Neutrophil (primary cell): ENCODE measurements around the gene DNAJB6.

Experiments
- H3K27ac ChIP-seq: fragments of 200-600 bp; sonication (generic); 2 replicates; pipeline ENCODE4 v1.5.1; 2016; ENCODE audit warnings: mild to moderate bottlenecking, moderate library complexity
- H3K27me3 ChIP-seq: fragments of 200-600 bp; sonication (generic); 2 replicates; pipeline ENCODE4 v1.6.0; 2016; ENCODE audit warnings: mild to moderate bottlenecking
- H3K36me3 ChIP-seq: fragments of 200-600 bp; sonication (generic); 2 replicates; pipeline ENCODE4 v1.5.1; 2017
- H3K4me1 ChIP-seq, 2 experiments: fragments of 200-600 bp in 1 of 2; sonication (generic) in 1 of 2; 1 replicate in 1 of 2; 2 replicates in 1 of 2; pipeline versions ENCODE4 v1.5.1 to v1.6.1; 2013 to 2016; ENCODE audit warnings: low read depth in 1 of 2, low read length in 1 of 2, mild to moderate bottlenecking in 1 of 2, moderate library complexity in 1 of 2; ENCODE audit not compliant: control insufficient read depth in 1 of 2, insufficient read depth in 1 of 2
- H3K4me3 ChIP-seq, 2 experiments: fragments of 200-600 bp in 1 of 2; sonication (generic) in 1 of 2; 1 replicate in 1 of 2; 2 replicates in 1 of 2; pipeline ENCODE4 v1.5.1; 2013 to 2016; ENCODE audit warnings: low read depth in 1 of 2, low read length in 1 of 2, mild to moderate bottlenecking in 1 of 2, moderate library complexity in 1 of 2
- H3K9me3 ChIP-seq: fragments of 200-600 bp; sonication (generic); 2 replicates; pipeline ENCODE4 v1.5.1; 2016
- CTCF ChIP-seq: fragments of 200-600 bp; sonication (generic); IDR thresholded peaks from 2 replicates; pipeline ENCODE4 v1.5.1; 2016; ENCODE audit warnings: antibody characterized with exemption

DNAJB6 gene

GRCh38 chr7:157466867-157467261, 130.1 kb downstream of the DNAJB6 start:
- no peaks in the 10 kb centered on the region for H3K4me1 ChIP-seq
- no peak for TF ChIP-seq CTCF
- no peaks in the 10 kb centered on the region for H3K9me3 ChIP-seq
- H3K4me3 ChIP-seq: no peak overlapping the region
- H3K27ac ChIP-seq: no peak overlapping the region
- peaks cover 39% of the 10 kb centered on the region for H3K27me3 ChIP-seq
- H3K36me3 ChIP-seq: no peaks in the 10 kb centered on the region
